PC-9 (cell line): ENCODE data around the gene KIF18A. TPM values are rescaled to one million over a fixed set of nuclear protein-coding genes. Genes with fewer than 3 reads are reported as not detected.

Experiments
- BruUV-seq: library from RNA; stranded (reverse); fragments of 400-500 nt; replicated peaks from 2 replicates; lab custom pipeline; 2021; lab: Mats Ljungman, UMichigan
- CTCF ChIA-PET: fragments of 300-600 bp; sonication (Branson Sonifier 250); formaldehyde crosslinking; loops from one replicate; lab custom pipeline; 2022; ENCODE audit warnings: antibody characterized with exemption; lab: Charles Lee
- POLR2A ChIA-PET: fragments of 300-600 bp; sonication (Branson Sonifier 250); formaldehyde crosslinking; loops from one replicate; lab custom pipeline; 2022; ENCODE audit warnings: antibody characterized with exemption; ENCODE audit not compliant: unreplicated experiment; lab: Charles Lee
- DNase-seq, 2 experiments: peaks; one replicate each; pipeline versions ENCODE4 v3.0.0 to v3.0.0-alpha.2; 2015 to 2022; ENCODE audit warnings: mixed read lengths in 1 of 2
- H2AFZ ChIP-seq: fragments of 200-600 bp; sonication (generic); 2 replicates; pipeline ENCODE4 v1.8.1; 2017; ENCODE audit warnings: antibody characterized with exemption
- H3F3A ChIP-seq: fragments of 200-600 bp; sonication (generic); 2 replicates; pipeline ENCODE4 v1.8.1; 2017; ENCODE audit warnings: antibody characterized with exemption, mild to moderate bottlenecking, low read depth; ENCODE audit not compliant: insufficient read depth
- H3K27ac ChIP-seq: fragments of 200-600 bp; sonication (generic); 2 replicates; pipeline ENCODE4 v1.6.1; 2016; ENCODE audit warnings: mixed run types
- H3K27me3 ChIP-seq: fragments of 200-600 bp; sonication (generic); 2 replicates; pipeline ENCODE4 v1.6.1; 2016; ENCODE audit warnings: low read depth, mixed run types; ENCODE audit not compliant: insufficient read depth
- H3K36me3 ChIP-seq: fragments of 200-600 bp; sonication (generic); 2 replicates; pipeline ENCODE4 v1.6.1; 2016; ENCODE audit warnings: low read depth, mixed run types
- H3K4me1 ChIP-seq: fragments of 200-600 bp; sonication (generic); replicated peaks from 2 replicates; pipeline ENCODE4 v1.6.1; 2016; ENCODE audit warnings: mixed run types; ENCODE audit not compliant: insufficient read depth
- H3K4me2 ChIP-seq: fragments of 200-600 bp; sonication (generic); 2 replicates; pipeline ENCODE4 v1.6.1; 2017; ENCODE audit warnings: mixed run types
- H3K4me3 ChIP-seq: fragments of 200-600 bp; sonication (generic); 2 replicates; pipeline ENCODE4 v1.6.1; 2016; ENCODE audit warnings: mixed run types
- H3K79me2 ChIP-seq: fragments of 200-600 bp; sonication (generic); 2 replicates; pipeline ENCODE4 v1.6.1; 2017; ENCODE audit warnings: low read depth, mixed run types
- H3K9me2 ChIP-seq: fragments of 200-600 bp; sonication (generic); 2 replicates; pipeline ENCODE4 v1.8.1; 2017; ENCODE audit warnings: mild to moderate bottlenecking; ENCODE audit not compliant: insufficient read depth
- H3K9me3 ChIP-seq: fragments of 200-600 bp; sonication (generic); 2 replicates; pipeline ENCODE4 v1.8.1; 2016; ENCODE audit warnings: low read depth; ENCODE audit not compliant: insufficient read depth
- H4K20me1 ChIP-seq: fragments of 200-600 bp; sonication (generic); 2 replicates; pipeline ENCODE4 v1.8.1; 2017; ENCODE audit not compliant: insufficient read depth
- EZH2 ChIP-seq: fragments of 200-600 bp; sonication (generic); IDR thresholded peaks from 2 replicates; pipeline ENCODE4 v1.8.0; 2017; ENCODE audit warnings: antibody characterized with exemption, low read depth
- intact Hi-C: fragments of 100-400 bp; cut with micrococcal nuclease; formaldehyde crosslinking; loops from one replicate; pipeline ENCODE4 v1.10.0; 2022; ENCODE audit not compliant: unreplicated experiment
- total RNA-seq: library from RNA; stranded (reverse); gene quantifications from 2 replicates; pipeline ENCODE4 v1.2.3, GENCODE V29; 2021
- TF ChIP-seq, protein P1 (sequence below): fragments of 200-600 bp; sonication (generic); conservative IDR thresholded peaks from 2 replicates; pipeline ENCODE4 v1.6.1; 2017; ENCODE audit warnings: mixed run types, antibody characterized with exemption, mild to moderate bottlenecking, moderate library complexity

The KIF18A gene
- total RNA-seq, 1 experiment from 2014 or later: 31.1 TPM

GRCh38 chr11:28140689-28141455 is 32.9 kb upstream of the KIF18A start:
- H3F3A ChIP-seq: no peaks in the 10 kb centered on the region
- no peaks in the 10 kb centered on the region for H3K27me3 ChIP-seq
- peak overlapping the region; percentile 10; the same call in 1 of the 2 replicates for H3K4me3 ChIP-seq
- no peaks in the 10 kb centered on the region for H3K9me2 ChIP-seq
- no peak overlapping the region for H2AFZ ChIP-seq
- H3K27ac ChIP-seq: peak overlapping the region; percentile 30; the same call in 1 of the 2 replicates
- CTCF ChIA-PET: no interaction called here
- POLR2A ChIA-PET: no interaction called here
- no peaks in the 10 kb centered on the region for H3K79me2 ChIP-seq
- no peaks in the 10 kb centered on the region for H4K20me1 ChIP-seq
- peaks cover 43% of the 10 kb centered on the region for H3K9me3 ChIP-seq
- BruUV-seq: no TSS peak
- no peak for TF ChIP-seq EZH2
- TF ChIP-seq, protein P1, sequence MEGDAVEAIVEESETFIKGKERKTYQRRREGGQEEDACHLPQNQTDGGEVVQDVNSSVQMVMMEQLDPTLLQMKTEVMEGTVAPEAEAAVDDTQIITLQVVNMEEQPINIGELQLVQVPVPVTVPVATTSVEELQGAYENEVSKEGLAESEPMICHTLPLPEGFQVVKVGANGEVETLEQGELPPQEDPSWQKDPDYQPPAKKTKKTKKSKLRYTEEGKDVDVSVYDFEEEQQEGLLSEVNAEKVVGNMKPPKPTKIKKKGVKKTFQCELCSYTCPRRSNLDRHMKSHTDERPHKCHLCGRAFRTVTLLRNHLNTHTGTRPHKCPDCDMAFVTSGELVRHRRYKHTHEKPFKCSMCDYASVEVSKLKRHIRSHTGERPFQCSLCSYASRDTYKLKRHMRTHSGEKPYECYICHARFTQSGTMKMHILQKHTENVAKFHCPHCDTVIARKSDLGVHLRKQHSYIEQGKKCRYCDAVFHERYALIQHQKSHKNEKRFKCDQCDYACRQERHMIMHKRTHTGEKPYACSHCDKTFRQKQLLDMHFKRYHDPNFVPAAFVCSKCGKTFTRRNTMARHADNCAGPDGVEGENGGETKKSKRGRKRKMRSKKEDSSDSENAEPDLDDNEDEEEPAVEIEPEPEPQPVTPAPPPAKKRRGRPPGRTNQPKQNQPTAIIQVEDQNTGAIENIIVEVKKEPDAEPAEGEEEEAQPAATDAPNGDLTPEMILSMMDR: no peak
- peak overlapping the region; percentile 11; the same call in 1 of the 2 replicates for H3K4me2 ChIP-seq
- peaks cover 13% of the 10 kb centered on the region; the same call in 1 of the 2 replicates for H3K4me1 ChIP-seq
- H3K36me3 ChIP-seq: peaks cover 4% of the 10 kb centered on the region; the same call in 1 of the 2 replicates
- DNase-seq: peak in 1 of 2 experiments; percentile 71
- intact Hi-C loops: no loop called here

- TF ChIP-seq, protein P1: no peak
- no peak for TF ChIP-seq EZH2
- POLR2A ChIA-PET: no interaction called here
- H3K27ac ChIP-seq: no peak overlapping the region
Observed at GRCh38 chr11:28139841-28140415, 32.0 kb upstream of the KIF18A start.

GRCh38 chr11:28137832-28138231 is 29.9 kb upstream of the KIF18A start:
- Histone ChIP-seq H3K36me3 (peaks cover 4% of the 10 kb centered on the region; the same call in 1 of the 2 replicates), H3K4me1 (peaks cover 7% of the 10 kb centered on the region; the same call in 1 of the 2 replicates), H3K4me2 (no peak overlapping the region), H3K9me2 (no peaks in the 10 kb centered on the region), H4K20me1 (no peaks in the 10 kb centered on the region), H3F3A (no peaks in the 10 kb centered on the region), H3K9me3 (peaks cover 43% of the 10 kb centered on the region), H3K4me3 (no peak overlapping the region), H3K27ac (no peak overlapping the region), H3K27me3 (no peaks in the 10 kb centered on the region), H3K79me2 (no peaks in the 10 kb centered on the region), H2AFZ (no peak overlapping the region)
- intact Hi-C loops: no loop called here
- ChIA-PET CTCF (no interaction called here), POLR2A (no interaction called here)
- no TSS peak for BruUV-seq
- TF ChIP-seq EZH2: no peak
- TF ChIP-seq, protein P1: no peak
- DNase-seq: no peak

More at GRCh38 chr11:28139841-28140415, 32.0 kb upstream of the KIF18A start:
- Histone ChIP-seq H3K27me3 (no peaks in the 10 kb centered on the region), H3K4me1 (peaks cover 7% of the 10 kb centered on the region; the same call in 1 of the 2 replicates), H2AFZ (no peak overlapping the region), H4K20me1 (no peaks in the 10 kb centered on the region), H3K79me2 (no peaks in the 10 kb centered on the region), H3F3A (no peaks in the 10 kb centered on the region), H3K9me2 (no peaks in the 10 kb centered on the region), H3K36me3 (peaks cover 4% of the 10 kb centered on the region; the same call in 1 of the 2 replicates), H3K9me3 (peaks cover 43% of the 10 kb centered on the region), H3K4me2 (no peak overlapping the region), H3K4me3 (no peak overlapping the region)
- no peak for DNase-seq
- BruUV-seq: no TSS peak
- CTCF ChIA-PET: no interaction called here
- intact Hi-C loops: no loop called here
